C4-2B (cell line): Measurements from ENCODE around the gene RNF115.

Experiments used
- CTCF ChIP-seq: fragments of 450-650 bp; conservative IDR thresholded peaks from 2 replicates; pipeline ENCODE4 v1.5.1; 2017; ENCODE audit warnings: mild to moderate bottlenecking
- ZFX ChIP-seq: fragments of 450-650 bp; IDR thresholded peaks from 2 replicates; pipeline ENCODE4 v1.6.1; 2017

- TF ChIP-seq CTCF (no peak), ZFX (no peak)
Measured at GRCh38 chr1:145845144-145845513, 21.2 kb upstream of the RNF115 start.
